Measurements from ENCODE around the gene SPDYC.

DNA sequence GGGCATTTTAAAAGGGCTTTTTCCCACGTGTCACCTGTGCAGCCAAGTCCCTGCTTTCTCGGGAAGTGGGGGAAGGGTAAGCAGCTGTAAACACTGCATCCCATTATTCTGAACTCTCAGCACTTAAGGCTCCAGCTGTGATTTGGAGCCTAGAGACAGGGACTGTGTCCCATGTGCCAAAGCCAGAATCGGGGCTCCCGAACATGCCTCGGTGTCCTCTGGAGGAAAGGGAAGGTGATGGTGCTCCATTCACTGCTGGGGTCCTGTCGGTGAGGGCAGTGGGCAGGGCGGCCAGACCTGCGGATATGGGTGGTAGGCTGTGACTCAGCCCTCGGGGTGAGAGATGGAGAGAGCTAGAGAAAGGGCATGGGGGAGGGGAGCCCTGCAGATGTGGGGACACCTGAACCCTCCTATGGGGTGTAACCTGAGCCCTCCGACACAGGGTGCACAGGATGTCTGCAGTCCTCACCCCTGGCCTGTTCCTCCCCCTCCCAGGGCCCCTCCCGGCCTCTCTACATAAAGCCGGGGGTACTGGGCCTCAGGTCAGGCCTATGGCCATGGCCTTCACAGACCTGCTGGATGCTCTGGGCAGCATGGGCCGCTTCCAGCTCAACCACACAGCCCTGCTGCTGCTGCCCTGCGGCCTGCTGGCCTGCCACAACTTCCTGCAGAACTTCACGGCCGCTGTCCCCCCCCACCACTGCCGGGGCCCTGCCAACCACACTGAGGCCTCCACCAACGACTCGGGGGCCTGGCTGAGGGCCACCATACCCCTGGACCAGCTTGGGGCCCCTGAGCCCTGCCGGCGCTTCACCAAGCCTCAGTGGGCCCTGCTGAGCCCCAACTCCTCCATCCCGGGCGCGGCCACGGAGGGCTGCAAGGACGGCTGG lies 43.5 kb downstream of the SPDYC start:
- TF ChIP-seq ZNF70 (CRISPR knock-in tag; IDR thresholded peaks at IDR 0.05) (no peak), RARB (CRISPR knock-in tag; IDR thresholded peaks at IDR 0.05) (no peak)
